Measurements from ENCODE around the gene RASAL2.

DNA sequence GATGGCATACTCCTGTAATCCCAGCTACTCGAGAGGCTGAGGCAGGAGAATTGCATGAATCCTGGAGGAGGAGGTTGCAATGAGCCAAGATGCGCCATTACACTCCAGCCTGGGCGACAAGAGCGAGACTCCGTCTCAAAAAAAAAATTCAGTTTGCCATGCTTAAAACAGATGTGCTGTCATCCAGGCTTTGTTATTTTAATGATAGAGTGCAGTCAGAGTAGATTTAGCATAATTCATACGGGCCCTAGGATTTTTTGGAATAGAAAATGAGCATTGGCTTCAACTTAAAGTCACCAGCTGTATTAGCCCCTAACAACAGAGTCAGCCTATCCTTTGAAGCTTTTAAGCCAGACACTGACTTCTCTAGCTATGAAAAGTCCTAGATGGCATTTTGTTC, 124.6 kb downstream of the RASAL2 start:
- TF ChIP-seq CTCF (conservative IDR thresholded peaks at IDR 0.05 in 1 of 2, IDR thresholded peaks at IDR 0.05 in 1 of 2; ENCODE audit: extremely low read depth in 1 of 2, insufficient read depth in 1 of 2, low read depth in 1 of 2, low read length in 2 of 2) (no peak), EZH2 (IDR thresholded peaks at IDR 0.05; ENCODE audit: borderline replicate concordance, low read length) (no peak)

Measured in mammary epithelial cell (primary cell).